HEK293 (cell line): ENCODE measurements around the gene SUMF1.

ENCODE experiments used
- FEZF1 ChIP-seq: fragments of 450-650 bp; formaldehyde crosslinking; IDR thresholded peaks from 2 replicates; pipeline ENCODE4 v1.5.1; 2016; ENCODE audit warnings: missing biosample characterization, missing genetic modification characterization
- IKZF3 ChIP-seq: fragments of 450-650 bp; IDR thresholded peaks from 2 replicates; pipeline ENCODE4 v1.5.0; 2018; ENCODE audit warnings: missing biosample characterization, mild to moderate bottlenecking, missing genetic modification characterization, moderate library complexity
- KLF1 ChIP-seq: fragments of 450-650 bp; formaldehyde crosslinking; IDR thresholded peaks from 2 replicates; pipeline ENCODE4 v1.5.1; 2016; ENCODE audit warnings: missing biosample characterization, missing genetic modification characterization
- KLF10 ChIP-seq: fragments of 450-650 bp; IDR thresholded peaks from 2 replicates; pipeline ENCODE4 v1.5.1; 2018; ENCODE audit warnings: missing biosample characterization, mild to moderate bottlenecking, missing genetic modification characterization
- KLF9 ChIP-seq: fragments of 450-650 bp; formaldehyde crosslinking; IDR thresholded peaks from 2 replicates; pipeline ENCODE4 v1.5.1; 2016; ENCODE audit warnings: missing biosample characterization, missing genetic modification characterization, low read depth
- MYNN ChIP-seq: fragments of 450-650 bp; formaldehyde crosslinking; IDR thresholded peaks from 2 replicates; pipeline ENCODE4 v1.5.1; 2016; ENCODE audit warnings: missing biosample characterization, missing genetic modification characterization, borderline replicate concordance
- SETDB1 ChIP-seq: IDR thresholded peaks from one replicate; pipeline ENCODE4 v1.6.1; 2017; ENCODE audit warnings: mild to moderate bottlenecking, low read length, moderate library complexity, mixed read lengths; ENCODE audit not compliant: insufficient read length
- ZBTB20 ChIP-seq: fragments of 450-650 bp; formaldehyde crosslinking; IDR thresholded peaks from 2 replicates; pipeline ENCODE4 v1.5.1; 2016; ENCODE audit warnings: missing biosample characterization, missing genetic modification characterization
- ZBTB8A ChIP-seq: fragments of 450-650 bp; formaldehyde crosslinking; IDR thresholded peaks from 2 replicates; pipeline ENCODE4 v1.5.1; 2016; ENCODE audit warnings: missing biosample characterization, missing genetic modification characterization
- ZFP41 ChIP-seq: fragments of 450-650 bp; formaldehyde crosslinking; IDR thresholded peaks from 2 replicates; pipeline ENCODE4 v1.5.1; 2016; ENCODE audit warnings: missing biosample characterization, missing genetic modification characterization, borderline replicate concordance
- ZNF133 ChIP-seq: fragments of 450-650 bp; formaldehyde crosslinking; IDR thresholded peaks from 2 replicates; pipeline ENCODE4 v1.5.1; 2016; ENCODE audit warnings: missing biosample characterization, missing genetic modification characterization
- ZNF138 ChIP-seq: fragments of 450-650 bp; formaldehyde crosslinking; IDR thresholded peaks from 2 replicates; pipeline ENCODE4 v1.5.1; 2016; ENCODE audit warnings: missing biosample characterization, missing genetic modification characterization, borderline replicate concordance
- ZNF214 ChIP-seq: fragments of 450-650 bp; formaldehyde crosslinking; IDR thresholded peaks from 2 replicates; pipeline ENCODE4 v1.5.1; 2017; ENCODE audit warnings: missing biosample characterization, mild to moderate bottlenecking, missing genetic modification characterization, borderline replicate concordance
- ZNF223 ChIP-seq: fragments of 450-650 bp; formaldehyde crosslinking; IDR thresholded peaks from 2 replicates; pipeline ENCODE4 v1.5.1; 2016; ENCODE audit warnings: missing biosample characterization, missing genetic modification characterization
- ZNF239 ChIP-seq: fragments of 450-650 bp; formaldehyde crosslinking; IDR thresholded peaks from 2 replicates; pipeline ENCODE4 v1.5.1; 2016; ENCODE audit warnings: missing biosample characterization, missing genetic modification characterization
- ZNF292 ChIP-seq: fragments of 450-650 bp; formaldehyde crosslinking; IDR thresholded peaks from 2 replicates; pipeline ENCODE4 v1.5.1; 2016; ENCODE audit warnings: low read depth, missing biosample characterization, missing genetic modification characterization, borderline replicate concordance
- ZNF341 ChIP-seq: fragments of 450-650 bp; formaldehyde crosslinking; IDR thresholded peaks from 2 replicates; pipeline ENCODE4; 2016; ENCODE audit warnings: low read depth, missing biosample characterization, missing genetic modification characterization
- ZNF404 ChIP-seq: fragments of 450-650 bp; formaldehyde crosslinking; IDR thresholded peaks from 2 replicates; pipeline ENCODE4 v1.5.1; 2017; ENCODE audit warnings: missing biosample characterization, missing genetic modification characterization
- ZNF561 ChIP-seq: fragments of 450-650 bp; IDR thresholded peaks from 2 replicates; pipeline ENCODE4 v1.5.1; 2018; ENCODE audit warnings: missing biosample characterization, missing genetic modification characterization, borderline replicate concordance
- ZNF585B ChIP-seq: fragments of 450-650 bp; formaldehyde crosslinking; IDR thresholded peaks from 2 replicates; pipeline ENCODE4 v1.5.1; 2016; ENCODE audit warnings: missing biosample characterization, missing genetic modification characterization
- ZNF626 ChIP-seq: fragments of 450-650 bp; sonication (Bioruptor Pico); formaldehyde crosslinking; IDR thresholded peaks from 2 replicates; pipeline ENCODE4 v1.5.1; 2018; ENCODE audit warnings: missing biosample characterization, missing genetic modification characterization, inconsistent platforms
- ZNF664 ChIP-seq: fragments of 450-650 bp; formaldehyde crosslinking; IDR thresholded peaks from 2 replicates; pipeline ENCODE4 v1.5.1; 2016; ENCODE audit warnings: missing biosample characterization, missing genetic modification characterization
- ZNF747 ChIP-seq: fragments of 450-650 bp; formaldehyde crosslinking; IDR thresholded peaks from 2 replicates; pipeline ENCODE4 v1.5.1; 2016; ENCODE audit warnings: missing biosample characterization, missing genetic modification characterization
- ZNF76 ChIP-seq: fragments of 450-650 bp; formaldehyde crosslinking; IDR thresholded peaks from 2 replicates; pipeline ENCODE4; 2016; ENCODE audit warnings: low read depth, missing biosample characterization, missing genetic modification characterization, borderline replicate concordance
- TF ChIP-seq, protein P1 (sequence below): fragments of 450-650 bp; formaldehyde crosslinking; IDR thresholded peaks from 2 replicates; pipeline ENCODE4 v1.5.1; 2016; ENCODE audit warnings: missing biosample characterization, missing genetic modification characterization
- TF ChIP-seq, protein P2 (sequence below): fragments of 450-650 bp; formaldehyde crosslinking; IDR thresholded peaks from 2 replicates; pipeline ENCODE4 v1.5.1; 2016; ENCODE audit warnings: missing biosample characterization, missing genetic modification characterization
- TF ChIP-seq, protein P3 (sequence below): fragments of 450-650 bp; formaldehyde crosslinking; IDR thresholded peaks from 2 replicates; pipeline ENCODE4 v1.5.1; 2016; ENCODE audit warnings: missing biosample characterization, missing genetic modification characterization
- TF ChIP-seq, protein P4 (sequence below): fragments of 450-650 bp; formaldehyde crosslinking; IDR thresholded peaks from 2 replicates; pipeline ENCODE4 v1.5.1; 2016; ENCODE audit warnings: missing biosample characterization, missing genetic modification characterization
- TF ChIP-seq, protein P5 (sequence below): fragments of 450-650 bp; formaldehyde crosslinking; IDR thresholded peaks from 2 replicates; pipeline ENCODE4 v1.5.1; 2016; ENCODE audit warnings: missing biosample characterization, missing genetic modification characterization
- TF ChIP-seq, protein P6 (sequence below): fragments of 450-650 bp; formaldehyde crosslinking; IDR thresholded peaks from 2 replicates; pipeline ENCODE4 v1.5.1; 2016; ENCODE audit warnings: missing biosample characterization, missing genetic modification characterization

The SUMF1 gene

DNA sequence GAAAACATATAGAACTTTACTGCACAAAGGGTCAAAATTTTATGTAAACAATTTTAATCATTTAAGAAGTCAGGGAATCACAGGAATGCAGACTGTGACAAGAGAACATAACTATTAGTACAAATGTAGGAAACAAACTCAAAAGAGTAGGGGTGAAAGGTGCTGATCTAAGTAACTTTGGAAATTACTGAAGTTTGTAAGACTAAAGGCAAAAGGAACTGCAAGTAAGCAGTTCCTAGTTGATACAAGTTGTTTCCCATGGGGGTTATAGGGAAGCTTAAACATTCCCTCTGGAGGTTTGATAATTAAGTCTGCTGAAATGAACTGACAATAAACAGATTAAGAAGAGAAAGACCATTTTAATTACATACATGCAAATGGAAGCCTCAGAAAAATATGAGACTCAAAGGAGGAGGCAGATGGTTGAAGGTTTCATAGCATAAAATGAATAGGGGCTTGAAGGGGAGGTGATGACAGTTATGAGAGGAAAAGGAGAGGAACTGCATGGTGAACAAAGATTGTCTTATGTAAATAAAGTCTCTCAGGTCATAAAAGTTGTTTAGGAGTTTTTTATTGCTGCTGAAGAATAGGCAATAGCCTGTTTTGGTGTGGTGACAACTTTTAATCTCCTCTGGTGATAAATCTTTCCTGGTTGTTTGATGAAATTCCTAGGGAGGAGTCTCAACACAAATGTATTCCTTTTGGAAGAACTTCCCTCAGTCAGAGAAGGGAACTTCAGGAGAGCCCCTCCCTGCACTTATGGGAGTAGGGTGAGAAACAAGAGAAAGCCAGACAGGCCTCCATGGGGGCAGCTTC, 146.8 kb downstream of the SUMF1 start (continued):
- no peak for TF ChIP-seq ZBTB20 (tag by site-specific recombination)
- no peak for TF ChIP-seq ZNF214 (tag by site-specific recombination)
- TF ChIP-seq ZNF404, result no peak
- TF ChIP-seq, protein P1, sequence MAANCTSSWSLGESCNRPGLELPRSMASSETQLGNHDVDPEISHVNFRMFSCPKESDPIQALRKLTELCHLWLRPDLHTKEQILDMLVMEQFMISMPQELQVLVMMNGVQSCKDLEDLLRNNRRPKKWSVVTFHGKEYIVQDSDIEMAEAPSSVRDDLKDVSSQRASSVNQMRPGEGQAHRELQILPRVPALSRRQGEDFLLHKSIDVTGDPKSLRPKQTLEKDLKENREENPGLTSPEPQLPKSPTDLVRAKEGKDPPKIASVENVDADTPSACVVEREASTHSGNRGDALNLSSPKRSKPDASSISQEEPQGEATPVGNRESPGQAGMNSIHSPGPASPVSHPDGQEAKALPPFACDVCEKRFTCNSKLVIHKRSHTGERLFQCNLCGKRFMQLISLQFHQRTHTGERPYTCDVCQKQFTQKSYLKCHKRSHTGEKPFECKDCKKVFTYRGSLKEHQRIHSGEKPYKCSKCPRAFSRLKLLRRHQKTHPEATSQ, result no peak
- TF ChIP-seq KLF9, result no peak
- no peak for TF ChIP-seq ZNF626 (tag by site-specific recombination)
- TF ChIP-seq ZNF138 (tag by site-specific recombination), result no peak
- TF ChIP-seq ZNF133, result no peak
- no peak; the same call in 1 of the 2 replicates for TF ChIP-seq KLF10 (tag by site-specific recombination)
- TF ChIP-seq ZNF341, result peak; percentile 42
- TF ChIP-seq IKZF3 (tag by site-specific recombination), result peak; percentile 79
- TF ChIP-seq, protein P2, sequence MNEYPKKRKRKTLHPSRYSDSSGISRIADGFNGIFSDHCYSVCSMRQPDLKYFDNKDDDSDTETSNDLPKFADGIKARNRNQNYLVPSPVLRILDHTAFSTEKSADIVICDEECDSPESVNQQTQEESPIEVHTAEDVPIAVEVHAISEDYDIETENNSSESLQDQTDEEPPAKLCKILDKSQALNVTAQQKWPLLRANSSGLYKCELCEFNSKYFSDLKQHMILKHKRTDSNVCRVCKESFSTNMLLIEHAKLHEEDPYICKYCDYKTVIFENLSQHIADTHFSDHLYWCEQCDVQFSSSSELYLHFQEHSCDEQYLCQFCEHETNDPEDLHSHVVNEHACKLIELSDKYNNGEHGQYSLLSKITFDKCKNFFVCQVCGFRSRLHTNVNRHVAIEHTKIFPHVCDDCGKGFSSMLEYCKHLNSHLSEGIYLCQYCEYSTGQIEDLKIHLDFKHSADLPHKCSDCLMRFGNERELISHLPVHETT (tag by site-specific recombination), result no peak
- TF ChIP-seq, protein P3, sequence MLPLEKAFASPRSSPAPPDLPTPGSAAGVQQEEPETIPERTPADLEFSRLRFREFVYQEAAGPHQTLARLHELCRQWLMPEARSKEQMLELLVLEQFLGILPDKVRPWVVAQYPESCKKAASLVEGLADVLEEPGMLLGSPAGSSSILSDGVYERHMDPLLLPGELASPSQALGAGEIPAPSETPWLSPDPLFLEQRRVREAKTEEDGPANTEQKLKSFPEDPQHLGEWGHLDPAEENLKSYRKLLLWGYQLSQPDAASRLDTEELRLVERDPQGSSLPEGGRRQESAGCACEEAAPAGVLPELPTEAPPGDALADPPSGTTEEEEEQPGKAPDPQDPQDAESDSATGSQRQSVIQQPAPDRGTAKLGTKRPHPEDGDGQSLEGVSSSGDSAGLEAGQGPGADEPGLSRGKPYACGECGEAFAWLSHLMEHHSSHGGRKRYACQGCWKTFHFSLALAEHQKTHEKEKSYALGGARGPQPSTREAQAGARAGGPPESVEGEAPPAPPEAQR (tag by site-specific recombination), result no peak
- peak; percentile 69 for TF ChIP-seq KLF1 (tag by site-specific recombination)
- TF ChIP-seq ZBTB8A (tag by site-specific recombination), result peak; percentile 61
- TF ChIP-seq ZNF292 (tag by site-specific recombination), result no peak
- TF ChIP-seq FEZF1 (tag by site-specific recombination), result peak; percentile 98
- no peak for TF ChIP-seq ZNF747 (tag by site-specific recombination)
- TF ChIP-seq ZNF664, result no peak
- peak; percentile 33 for TF ChIP-seq SETDB1
- TF ChIP-seq, protein P4, sequence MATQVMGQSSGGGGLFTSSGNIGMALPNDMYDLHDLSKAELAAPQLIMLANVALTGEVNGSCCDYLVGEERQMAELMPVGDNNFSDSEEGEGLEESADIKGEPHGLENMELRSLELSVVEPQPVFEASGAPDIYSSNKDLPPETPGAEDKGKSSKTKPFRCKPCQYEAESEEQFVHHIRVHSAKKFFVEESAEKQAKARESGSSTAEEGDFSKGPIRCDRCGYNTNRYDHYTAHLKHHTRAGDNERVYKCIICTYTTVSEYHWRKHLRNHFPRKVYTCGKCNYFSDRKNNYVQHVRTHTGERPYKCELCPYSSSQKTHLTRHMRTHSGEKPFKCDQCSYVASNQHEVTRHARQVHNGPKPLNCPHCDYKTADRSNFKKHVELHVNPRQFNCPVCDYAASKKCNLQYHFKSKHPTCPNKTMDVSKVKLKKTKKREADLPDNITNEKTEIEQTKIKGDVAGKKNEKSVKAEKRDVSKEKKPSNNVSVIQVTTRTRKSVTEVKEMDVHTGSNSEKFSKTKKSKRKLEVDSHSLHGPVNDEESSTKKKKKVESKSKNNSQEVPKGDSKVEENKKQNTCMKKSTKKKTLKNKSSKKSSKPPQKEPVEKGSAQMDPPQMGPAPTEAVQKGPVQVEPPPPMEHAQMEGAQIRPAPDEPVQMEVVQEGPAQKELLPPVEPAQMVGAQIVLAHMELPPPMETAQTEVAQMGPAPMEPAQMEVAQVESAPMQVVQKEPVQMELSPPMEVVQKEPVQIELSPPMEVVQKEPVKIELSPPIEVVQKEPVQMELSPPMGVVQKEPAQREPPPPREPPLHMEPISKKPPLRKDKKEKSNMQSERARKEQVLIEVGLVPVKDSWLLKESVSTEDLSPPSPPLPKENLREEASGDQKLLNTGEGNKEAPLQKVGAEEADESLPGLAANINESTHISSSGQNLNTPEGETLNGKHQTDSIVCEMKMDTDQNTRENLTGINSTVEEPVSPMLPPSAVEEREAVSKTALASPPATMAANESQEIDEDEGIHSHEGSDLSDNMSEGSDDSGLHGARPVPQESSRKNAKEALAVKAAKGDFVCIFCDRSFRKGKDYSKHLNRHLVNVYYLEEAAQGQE (tag by site-specific recombination), result no peak
- TF ChIP-seq ZNF585B (tag by site-specific recombination), result no peak
- TF ChIP-seq MYNN (tag by site-specific recombination), result no peak
- TF ChIP-seq, protein P5, sequence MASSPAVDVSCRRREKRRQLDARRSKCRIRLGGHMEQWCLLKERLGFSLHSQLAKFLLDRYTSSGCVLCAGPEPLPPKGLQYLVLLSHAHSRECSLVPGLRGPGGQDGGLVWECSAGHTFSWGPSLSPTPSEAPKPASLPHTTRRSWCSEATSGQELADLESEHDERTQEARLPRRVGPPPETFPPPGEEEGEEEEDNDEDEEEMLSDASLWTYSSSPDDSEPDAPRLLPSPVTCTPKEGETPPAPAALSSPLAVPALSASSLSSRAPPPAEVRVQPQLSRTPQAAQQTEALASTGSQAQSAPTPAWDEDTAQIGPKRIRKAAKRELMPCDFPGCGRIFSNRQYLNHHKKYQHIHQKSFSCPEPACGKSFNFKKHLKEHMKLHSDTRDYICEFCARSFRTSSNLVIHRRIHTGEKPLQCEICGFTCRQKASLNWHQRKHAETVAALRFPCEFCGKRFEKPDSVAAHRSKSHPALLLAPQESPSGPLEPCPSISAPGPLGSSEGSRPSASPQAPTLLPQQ, result peak; percentile 28; the same call in 1 of the 2 replicates
- no peak for TF ChIP-seq ZNF239
- TF ChIP-seq ZNF76, result 0 out of 2 replicates have a peak, but pooled peaks have one; percentile 31
- no peak for TF ChIP-seq ZFP41 (tag by site-specific recombination)
- TF ChIP-seq, protein P6, sequence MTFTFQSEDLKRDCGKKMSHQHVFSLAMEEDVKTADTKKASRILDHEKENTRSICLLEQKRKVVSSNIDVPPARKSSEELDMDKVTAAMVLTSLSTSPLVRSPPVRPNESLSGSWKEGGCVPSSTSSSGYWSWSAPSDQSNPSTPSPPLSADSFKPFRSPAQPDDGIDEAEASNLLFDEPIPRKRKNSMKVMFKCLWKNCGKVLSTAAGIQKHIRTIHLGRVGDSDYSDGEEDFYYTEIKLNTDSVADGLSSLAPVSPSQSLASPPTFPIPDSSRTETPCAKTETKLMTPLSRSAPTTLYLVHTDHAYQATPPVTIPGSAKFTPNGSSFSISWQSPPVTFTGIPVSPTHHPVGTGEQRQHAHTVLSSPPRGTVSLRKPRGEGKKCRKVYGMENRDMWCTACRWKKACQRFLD (tag by site-specific recombination), result no peak
- peak; percentile 98 for TF ChIP-seq ZNF561 (tag by site-specific recombination)
- TF ChIP-seq ZNF223 (tag by site-specific recombination), result no peak
